BJ (cell line): ENCODE measurements around the gene EIF2D. TPM values are rescaled to one million over a fixed set of nuclear protein-coding genes. Genes with fewer than 3 reads are reported as not detected.
A peak's percentile ranks its signal among the peaks of the same experiment; 100 is the strongest.

Experiments
- CTCF ChIA-PET: fragments of 350-600 bp; formaldehyde crosslinking; extraction: SDS; loops from one replicate; lab custom pipeline; 2021; ENCODE audit warnings: antibody characterized with exemption, inconsistent platforms; lab: Yijun Ruan, JAX
- POLR2A ChIA-PET: fragments of 300-600 bp; sonication (Branson Sonifier 250); formaldehyde crosslinking; extraction: SDS; loops from one replicate; lab custom pipeline; 2021; ENCODE audit warnings: antibody characterized with exemption; lab: Charles Lee
- DNase-seq: peaks from one replicate; pipeline ENCODE4 v3.0.0-alpha.2; 2011; ENCODE audit warnings: low read depth
- H3K27me3 ChIP-seq: 2 replicates; pipeline ENCODE4 v1.6.0; 2011; ENCODE audit warnings: low read length; ENCODE audit not compliant: control insufficient read depth, insufficient read depth
- H3K36me3 ChIP-seq: 2 replicates; pipeline ENCODE4 v1.5.1; 2011; ENCODE audit warnings: low read length; ENCODE audit not compliant: control insufficient read depth, insufficient read depth
- H3K4me3 ChIP-seq: 2 replicates; pipeline ENCODE4 v1.5.1; 2011; ENCODE audit warnings: low read depth, mild to moderate bottlenecking, control low read depth, low read length
- polyA plus RNA-seq: library from polyadenylated mRNA; depleted of rRNA; stranded (reverse); fragments of >200 nt; gene quantifications from 2 replicates; pipeline ENCODE4 v1.2.3, GENCODE V29; 2011
- TF ChIP-seq, protein P1 (sequence below): IDR thresholded peaks from 2 replicates; pipeline ENCODE4 v1.5.1; 2011; ENCODE audit warnings: low read depth, mild to moderate bottlenecking, control low read depth, inconsistent platforms, low read length, moderate library complexity; ENCODE audit not compliant: insufficient read depth

The EIF2D gene
- polyA plus RNA-seq, 1 experiment: 97.4 TPM

DNA sequence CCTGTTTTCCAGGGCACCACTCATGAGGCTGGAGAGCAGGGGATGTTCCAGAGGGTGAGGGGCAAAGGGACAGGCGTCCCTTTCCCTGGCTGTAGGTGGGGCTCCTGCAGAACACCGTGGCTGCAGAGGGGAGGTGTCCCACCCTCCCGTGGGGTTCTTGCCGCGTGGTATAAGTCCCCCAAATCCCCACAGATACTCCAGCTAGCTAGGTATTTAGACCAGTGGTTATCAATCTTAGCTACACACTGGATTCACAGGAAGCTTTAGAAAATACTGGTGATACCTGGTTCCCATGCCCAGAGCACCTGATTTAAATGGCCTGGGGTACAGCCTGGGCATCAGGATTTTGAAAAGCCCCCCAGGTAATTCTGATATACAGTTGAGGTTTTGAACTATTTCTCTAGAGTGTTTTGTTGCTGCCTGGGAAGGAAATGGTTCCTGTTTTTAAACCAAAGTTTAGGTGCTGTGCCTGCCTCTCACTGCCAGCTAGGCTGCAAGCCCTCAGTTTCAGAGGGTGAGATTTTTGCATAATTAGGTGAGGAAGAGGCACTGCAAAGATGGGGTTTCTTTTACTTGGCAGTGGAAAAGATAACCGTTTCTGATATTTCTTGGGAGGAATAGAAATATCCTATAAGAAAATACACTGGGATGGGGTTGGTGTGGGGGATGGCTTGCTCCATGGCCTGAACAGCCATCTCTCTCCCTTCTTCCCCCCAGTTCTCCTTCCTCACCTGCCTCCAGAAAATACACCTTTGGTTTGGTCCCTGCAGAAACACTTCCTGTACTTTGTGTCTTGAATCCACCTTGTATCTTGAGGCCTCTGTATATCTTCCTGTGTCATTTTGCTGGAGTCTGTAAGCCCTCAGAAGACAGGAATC is 53.2 kb downstream of the EIF2D start:
- H3K27me3 ChIP-seq: peaks cover 4% of the 10 kb centered on the region
- no peaks in the 10 kb centered on the region for H3K36me3 ChIP-seq
- ChIA-PET POLR2A (no interaction called here), CTCF (interaction anchor here (1.0 kb wide), 1 partner anchor 15 kb away, joined by 5 read pairs; no protein-coding TSS in a partner anchor)
- TF ChIP-seq, protein P1, sequence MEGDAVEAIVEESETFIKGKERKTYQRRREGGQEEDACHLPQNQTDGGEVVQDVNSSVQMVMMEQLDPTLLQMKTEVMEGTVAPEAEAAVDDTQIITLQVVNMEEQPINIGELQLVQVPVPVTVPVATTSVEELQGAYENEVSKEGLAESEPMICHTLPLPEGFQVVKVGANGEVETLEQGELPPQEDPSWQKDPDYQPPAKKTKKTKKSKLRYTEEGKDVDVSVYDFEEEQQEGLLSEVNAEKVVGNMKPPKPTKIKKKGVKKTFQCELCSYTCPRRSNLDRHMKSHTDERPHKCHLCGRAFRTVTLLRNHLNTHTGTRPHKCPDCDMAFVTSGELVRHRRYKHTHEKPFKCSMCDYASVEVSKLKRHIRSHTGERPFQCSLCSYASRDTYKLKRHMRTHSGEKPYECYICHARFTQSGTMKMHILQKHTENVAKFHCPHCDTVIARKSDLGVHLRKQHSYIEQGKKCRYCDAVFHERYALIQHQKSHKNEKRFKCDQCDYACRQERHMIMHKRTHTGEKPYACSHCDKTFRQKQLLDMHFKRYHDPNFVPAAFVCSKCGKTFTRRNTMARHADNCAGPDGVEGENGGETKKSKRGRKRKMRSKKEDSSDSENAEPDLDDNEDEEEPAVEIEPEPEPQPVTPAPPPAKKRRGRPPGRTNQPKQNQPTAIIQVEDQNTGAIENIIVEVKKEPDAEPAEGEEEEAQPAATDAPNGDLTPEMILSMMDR: no peak
- no peak for DNase-seq
- H3K4me3 ChIP-seq: no peak overlapping the region

DNA sequence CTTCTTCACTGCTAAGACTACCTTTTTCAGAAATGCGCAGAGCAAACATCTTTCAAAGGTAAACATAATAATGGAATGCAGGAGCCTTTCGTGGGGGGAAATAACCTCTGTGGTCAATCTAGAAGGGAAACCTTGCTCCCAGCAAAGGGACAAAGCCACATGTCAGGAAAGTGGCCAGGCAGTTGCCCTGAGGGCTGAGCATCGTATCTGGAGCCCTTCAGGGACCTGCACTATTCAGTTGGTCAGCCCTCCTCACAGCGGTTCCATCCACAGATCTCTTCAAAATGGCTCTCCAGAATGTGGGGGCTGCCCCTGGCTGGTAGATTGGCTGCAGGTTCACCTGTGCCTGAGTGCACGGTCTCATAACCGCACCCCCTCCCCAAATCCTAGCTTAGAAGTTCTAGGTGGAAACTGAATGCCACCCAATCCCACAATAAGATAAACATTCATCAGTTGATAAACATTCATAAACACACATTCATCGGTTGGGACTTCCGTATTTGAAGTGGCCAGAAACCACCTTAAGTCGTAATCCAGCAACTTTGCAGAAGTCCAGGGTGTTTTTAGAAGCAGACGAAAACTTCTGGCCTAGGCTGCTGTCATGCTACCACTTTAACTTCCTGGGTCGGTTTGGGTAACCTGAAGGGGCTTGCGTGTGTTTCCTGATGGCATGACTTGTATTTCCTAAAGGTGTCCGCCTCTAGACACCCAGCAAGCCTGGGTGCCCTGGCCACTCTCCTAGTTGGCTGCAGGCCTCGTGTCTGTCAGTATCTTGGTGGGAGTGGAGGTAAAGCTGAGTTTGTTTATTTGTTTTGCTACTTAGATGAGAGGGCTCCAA is 54.4 kb downstream of the EIF2D start:
- no peak for DNase-seq
- ChIA-PET CTCF (no interaction called here), POLR2A (no interaction called here)
- peak overlapping the region; percentile 46 for H3K4me3 ChIP-seq
- TF ChIP-seq, protein P1: no peak
- peaks cover 4% of the 10 kb centered on the region for H3K27me3 ChIP-seq
- no peaks in the 10 kb centered on the region for H3K36me3 ChIP-seq

DNA sequence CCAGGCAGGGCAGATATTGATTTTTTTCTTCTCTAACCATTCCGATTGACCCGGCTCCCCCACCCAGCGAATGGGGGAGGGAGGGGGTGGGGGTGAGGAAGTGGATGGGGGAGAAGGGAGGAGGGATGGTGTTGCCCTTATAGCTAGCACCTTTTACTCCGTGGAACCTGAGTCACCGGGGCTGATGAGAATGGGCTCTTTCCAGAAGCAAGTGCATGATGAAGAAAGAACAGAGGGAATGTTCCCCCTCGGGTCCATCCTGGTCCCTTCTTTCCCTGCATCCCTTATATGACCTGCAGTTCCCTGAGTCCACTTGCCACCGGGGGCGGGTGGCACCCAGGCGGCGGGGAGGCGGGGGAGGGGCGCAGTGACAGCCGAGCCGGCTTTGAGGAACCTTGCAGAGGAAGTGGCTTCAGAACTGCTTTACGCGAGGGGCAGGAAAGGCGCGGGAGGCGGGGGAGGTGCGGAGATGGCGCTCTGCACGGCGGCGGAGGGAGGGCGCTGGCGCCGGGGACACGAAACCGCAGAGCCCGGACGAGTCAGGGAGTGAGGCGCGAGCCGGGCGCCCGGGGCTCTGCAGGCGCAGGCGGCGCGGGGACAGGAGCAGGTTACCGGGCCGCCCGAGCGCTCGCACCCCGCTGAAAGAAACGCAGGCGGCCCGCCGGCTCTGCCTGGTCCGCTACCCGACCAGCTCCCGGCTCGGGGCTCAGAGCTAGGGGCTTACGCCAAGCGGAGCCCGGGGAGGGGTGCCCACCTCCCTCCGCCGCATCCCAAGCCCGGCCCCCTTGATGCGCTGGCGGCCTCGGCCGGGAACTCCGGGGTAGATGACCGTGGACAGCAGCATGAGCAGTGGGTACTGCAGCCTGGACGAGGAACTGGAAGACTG is 55.3 kb downstream of the EIF2D start:
- ChIA-PET CTCF (interaction anchor here (0.6 to 4.6 kb wide), 4 partner anchors 12 to 52 kb away, joined by 3 to 48 read pairs (median 12); no protein-coding TSS in a partner anchor), POLR2A (no interaction called here)
- Histone ChIP-seq H3K27me3 (peaks cover 4% of the 10 kb centered on the region), H3K36me3 (no peaks in the 10 kb centered on the region), H3K4me3 (peak overlapping the region; percentile 46)
- DNase-seq: no peak
- TF ChIP-seq, protein P1: no peak

DNA sequence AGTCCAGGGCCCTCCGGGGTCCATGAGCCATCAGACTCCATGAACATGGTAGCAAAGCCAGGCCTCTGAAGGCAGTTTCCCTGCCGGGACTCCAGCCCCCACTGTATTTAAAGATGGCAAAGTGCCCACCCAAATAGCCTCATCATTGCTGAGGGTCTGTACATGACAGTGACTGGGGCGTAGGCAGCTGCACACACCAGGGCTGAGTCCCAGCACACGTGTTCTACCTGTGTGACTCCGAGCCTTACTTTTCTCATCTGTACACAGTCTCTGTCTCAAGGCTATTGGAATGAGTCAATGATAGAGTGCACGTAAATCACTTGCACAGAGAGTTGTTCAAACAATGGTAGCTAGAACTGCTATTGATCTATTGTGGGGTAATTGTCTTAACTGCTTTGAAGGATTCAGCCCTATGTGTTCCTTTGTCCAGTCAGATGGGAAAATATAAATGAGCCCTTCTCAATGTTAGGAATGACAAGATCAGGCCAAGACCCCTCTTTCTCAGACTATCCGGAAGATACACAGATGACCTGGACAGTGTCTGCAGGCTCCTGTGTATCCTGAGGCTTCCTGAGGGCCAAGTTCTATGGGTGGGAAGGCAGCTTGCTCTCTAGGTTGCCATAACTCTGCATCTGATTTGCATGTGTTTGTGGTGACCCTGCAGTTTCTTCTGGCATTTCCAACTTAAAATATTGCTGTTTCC is 56.1 kb downstream of the EIF2D start:
- H3K36me3 ChIP-seq: no peaks in the 10 kb centered on the region
- H3K4me3 ChIP-seq: no peak overlapping the region
- DNase-seq: no peak
- CTCF ChIA-PET: interaction anchor here (0.6 to 4.6 kb wide), 6 partner anchors 12 to 66 kb away, joined by 3 to 48 read pairs (median 4); partner anchors contain the start of gene EIF2D
- POLR2A ChIA-PET: no interaction called here
- H3K27me3 ChIP-seq: peaks cover 4% of the 10 kb centered on the region
- TF ChIP-seq, protein P1: no peak
